Panc1 (cell line): Measurements from ENCODE around the gene DHRS3. TPM values are rescaled to one million over a fixed set of nuclear protein-coding genes. Genes with fewer than 3 reads are reported as not detected.
"Not testable (repeated sequence)": the region's sequence is repeated elsewhere in the genome, so short reads cannot be mapped to it uniquely, and the experiment has no call there.

Source experiments
- ATAC-seq: fragments of 200-7000 bp; cut with Tn5 transposase; 2 replicates; pipeline ENCODE4 v1.9.1; 2020; ENCODE audit warnings: mild to moderate bottlenecking, moderate library complexity
- BruUV-seq: library from RNA; stranded (reverse); fragments of 400-500 nt; replicated peaks from 2 replicates; lab custom pipeline; 2021; lab: Mats Ljungman, UMichigan
- CTCF ChIA-PET: fragments of 300-600 bp; sonication (Branson Sonifier 250); formaldehyde crosslinking; loops from one replicate; lab custom pipeline; 2022; ENCODE audit warnings: antibody characterized with exemption; lab: Charles Lee
- POLR2A ChIA-PET: fragments of 300-600 bp; sonication (Branson Sonifier 250); formaldehyde crosslinking; loops from one replicate; lab custom pipeline; 2022; ENCODE audit warnings: antibody characterized with exemption; lab: Charles Lee
- DNase-seq: peaks from one replicate; pipeline ENCODE4 v3.0.0-alpha.2; 2010; ENCODE audit warnings: low read depth, low spot score
- H3K27ac ChIP-seq: 2 replicates; pipeline ENCODE4 v1.5.1; 2011; ENCODE audit warnings: mild to moderate bottlenecking, low read length, inconsistent platforms
- H3K27me3 ChIP-seq: fragments of 200-500 bp; sonication (Bioruptor generic); 2 replicates; pipeline ENCODE4 v1.6.0; 2014; ENCODE audit warnings: low read length, inconsistent platforms; ENCODE audit not compliant: control insufficient read depth, insufficient read depth
- H3K36me3 ChIP-seq: fragments of 200-500 bp; sonication (Bioruptor generic); 2 replicates; pipeline ENCODE4 v1.5.1; 2014; ENCODE audit warnings: inconsistent platforms, mild to moderate bottlenecking, low read length, moderate library complexity; ENCODE audit not compliant: control insufficient read depth, insufficient read depth
- H3K4me1 ChIP-seq: 2 replicates; pipeline ENCODE4 v1.5.1; 2011; ENCODE audit warnings: inconsistent platforms, mild to moderate bottlenecking, low read length, moderate library complexity; ENCODE audit not compliant: control insufficient read depth, insufficient read depth
- H3K4me3 ChIP-seq, 2 experiments: 2 replicates each; pipeline ENCODE4 v1.5.1; 2011 to 2012; ENCODE audit warnings: low read depth in 2 of 2, low read length in 2 of 2, mild to moderate bottlenecking in 2 of 2, inconsistent platforms in 1 of 2, moderate library complexity in 1 of 2
- H3K9me3 ChIP-seq: fragments of 200-500 bp; sonication (Bioruptor generic); 2 replicates; pipeline ENCODE4 v1.5.1; 2014; ENCODE audit warnings: low read depth, mild to moderate bottlenecking, inconsistent platforms, low read length, moderate library complexity; ENCODE audit not compliant: control insufficient read depth, insufficient read depth
- POLR2AphosphoS5 ChIP-seq: IDR thresholded peaks from 2 replicates; pipeline ENCODE4 v1.6.1; 2012; ENCODE audit warnings: mild to moderate bottlenecking, low read depth, low read length, moderate library complexity
- SIN3A ChIP-seq: IDR thresholded peaks from 2 replicates; pipeline ENCODE4 v1.6.1; 2012; ENCODE audit warnings: low read depth, mild to moderate bottlenecking, low read length, moderate library complexity, borderline replicate concordance; ENCODE audit not compliant: insufficient read depth
- TCF7L2 ChIP-seq: IDR thresholded peaks from 2 replicates; pipeline ENCODE4 v1.6.1; 2011; ENCODE audit warnings: mild to moderate bottlenecking, low read depth, low read length, inconsistent platforms
- in situ Hi-C: cut with HindIII; loops from 2 replicates; pipeline ENCODE4 v1.10.0; 2016; ENCODE audit warnings: low sequenced_read_pairs, low pct_unique_long_range_greater_than_20kb
- intact Hi-C: fragments of 100-400 bp; cut with micrococcal nuclease; formaldehyde crosslinking; loops from one replicate; pipeline ENCODE4 v1.10.0; 2022; ENCODE audit not compliant: unreplicated experiment
- total RNA-seq: library from RNA; stranded (reverse); gene quantifications from one replicate; pipeline ENCODE4 v1.2.1, GENCODE V29; 2021; ENCODE audit not compliant: unreplicated experiment
- TF ChIP-seq, protein P1 (sequence below): fragments of 450-650 bp; IDR thresholded peaks from 2 replicates; pipeline ENCODE4 v1.5.1; 2017; ENCODE audit warnings: mild to moderate bottlenecking
- TF ChIP-seq, protein P2 (sequence below), 2 experiments: IDR thresholded peaks; 2 replicates each; pipeline ENCODE4 v1.6.1; 2011 to 2012; ENCODE audit warnings: low read depth in 2 of 2, control low read depth in 1 of 2, low read length in 1 of 2, mild to moderate bottlenecking in 1 of 2, moderate library complexity in 1 of 2; ENCODE audit not compliant: insufficient read depth in 1 of 2

Gene DHRS3
- total RNA-seq, 1 experiment from 2014 or later = 113 TPM

DNA sequence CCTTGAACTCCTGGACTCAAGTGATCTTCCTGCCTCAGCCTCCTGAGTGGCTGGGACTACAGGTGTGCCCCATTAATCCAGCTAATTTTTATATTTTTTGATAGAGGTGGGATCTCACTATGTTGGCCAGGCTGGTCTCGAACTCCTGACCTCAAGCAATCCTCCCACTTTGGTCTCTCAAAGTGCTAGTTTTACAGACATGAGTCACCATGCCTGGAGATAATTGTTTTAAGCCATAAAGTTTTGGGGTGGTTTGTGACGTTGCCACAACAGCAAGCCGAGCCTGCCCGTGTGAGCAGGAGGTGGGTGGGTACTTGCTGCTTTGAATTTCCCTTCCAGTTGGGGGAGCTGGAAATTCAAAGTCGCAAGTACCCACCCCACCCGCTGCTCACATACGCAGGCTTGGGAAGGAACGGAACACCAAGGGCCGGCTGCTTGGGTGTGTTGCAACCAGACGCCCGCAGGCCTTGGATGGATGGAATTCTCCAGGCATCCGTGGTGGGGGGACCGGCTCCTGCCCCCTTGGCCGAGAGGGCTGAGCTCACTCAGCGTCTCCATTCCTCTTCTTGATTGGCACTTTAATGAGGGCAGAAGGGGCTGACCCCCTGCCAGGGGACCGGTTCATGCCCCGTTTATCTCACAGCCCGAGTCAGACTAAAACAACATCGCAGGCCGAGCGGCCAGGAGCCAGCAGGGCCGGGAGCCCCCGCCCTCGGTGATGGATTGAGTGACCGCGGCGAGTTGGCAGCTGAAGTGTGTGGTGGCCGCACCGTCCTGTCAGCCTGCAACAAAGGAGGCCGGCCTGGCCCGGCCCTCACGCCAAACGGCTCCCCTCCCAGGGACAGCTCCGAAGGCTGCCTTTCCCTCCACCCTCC lies 78.1 kb downstream of the DHRS3 start:
- Histone ChIP-seq H3K27me3 (no peaks in the 10 kb centered on the region), H3K27ac (peak overlapping the region; percentile 89), H3K36me3 (no peaks in the 10 kb centered on the region), H3K9me3 (no peaks in the 10 kb centered on the region), H3K4me1 (peaks cover 45% of the 10 kb centered on the region), H3K4me3 (no peak overlapping the region)
- intact Hi-C loops = no loop called here
- TF ChIP-seq TCF7L2 (peak; percentile 83), POLR2AphosphoS5 (peak; percentile 39; the same call in 1 of the 2 replicates)
- TF ChIP-seq, protein P1, sequence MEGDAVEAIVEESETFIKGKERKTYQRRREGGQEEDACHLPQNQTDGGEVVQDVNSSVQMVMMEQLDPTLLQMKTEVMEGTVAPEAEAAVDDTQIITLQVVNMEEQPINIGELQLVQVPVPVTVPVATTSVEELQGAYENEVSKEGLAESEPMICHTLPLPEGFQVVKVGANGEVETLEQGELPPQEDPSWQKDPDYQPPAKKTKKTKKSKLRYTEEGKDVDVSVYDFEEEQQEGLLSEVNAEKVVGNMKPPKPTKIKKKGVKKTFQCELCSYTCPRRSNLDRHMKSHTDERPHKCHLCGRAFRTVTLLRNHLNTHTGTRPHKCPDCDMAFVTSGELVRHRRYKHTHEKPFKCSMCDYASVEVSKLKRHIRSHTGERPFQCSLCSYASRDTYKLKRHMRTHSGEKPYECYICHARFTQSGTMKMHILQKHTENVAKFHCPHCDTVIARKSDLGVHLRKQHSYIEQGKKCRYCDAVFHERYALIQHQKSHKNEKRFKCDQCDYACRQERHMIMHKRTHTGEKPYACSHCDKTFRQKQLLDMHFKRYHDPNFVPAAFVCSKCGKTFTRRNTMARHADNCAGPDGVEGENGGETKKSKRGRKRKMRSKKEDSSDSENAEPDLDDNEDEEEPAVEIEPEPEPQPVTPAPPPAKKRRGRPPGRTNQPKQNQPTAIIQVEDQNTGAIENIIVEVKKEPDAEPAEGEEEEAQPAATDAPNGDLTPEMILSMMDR = no peak
- ChIA-PET POLR2A (no interaction called here), CTCF (no interaction called here)
- DNase-seq (no peak), ATAC-seq (peak; percentile 75)
- in situ Hi-C loops = no loop called here
- no TSS peak for BruUV-seq

DNA sequence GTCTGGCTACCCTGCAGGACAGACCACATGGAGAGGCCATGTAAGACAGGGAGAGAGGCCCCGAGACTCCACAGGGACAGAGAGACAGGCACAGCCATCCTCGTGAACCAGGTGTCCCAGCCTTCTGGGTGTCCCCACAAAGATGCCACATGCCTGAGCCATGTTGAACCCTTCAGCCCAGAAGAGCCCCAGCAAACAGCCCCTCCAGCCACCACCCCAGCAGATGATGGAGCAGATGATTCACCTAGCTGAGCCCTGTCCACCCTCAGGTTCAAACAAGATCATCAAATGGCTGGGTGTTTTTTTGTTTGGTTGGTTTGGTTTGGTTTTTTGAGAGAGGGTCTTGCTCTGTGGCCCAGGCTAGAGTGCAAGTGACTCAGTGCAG lies 78.7 kb downstream of the DHRS3 start:
- Histone ChIP-seq H3K27ac (peak overlapping the region; percentile 89), H3K36me3 (no peaks in the 10 kb centered on the region), H3K9me3 (no peaks in the 10 kb centered on the region), H3K27me3 (no peaks in the 10 kb centered on the region), H3K4me3 (no peak overlapping the region), H3K4me1 (peaks cover 40% of the 10 kb centered on the region)
- ChIA-PET CTCF (no interaction called here), POLR2A (no interaction called here)
- intact Hi-C loops = no loop called here
- no peak for ATAC-seq
- no TSS peak for BruUV-seq
- in situ Hi-C loops = no loop called here
- no peak for TF ChIP-seq SIN3A
- TF ChIP-seq, protein P2, sequence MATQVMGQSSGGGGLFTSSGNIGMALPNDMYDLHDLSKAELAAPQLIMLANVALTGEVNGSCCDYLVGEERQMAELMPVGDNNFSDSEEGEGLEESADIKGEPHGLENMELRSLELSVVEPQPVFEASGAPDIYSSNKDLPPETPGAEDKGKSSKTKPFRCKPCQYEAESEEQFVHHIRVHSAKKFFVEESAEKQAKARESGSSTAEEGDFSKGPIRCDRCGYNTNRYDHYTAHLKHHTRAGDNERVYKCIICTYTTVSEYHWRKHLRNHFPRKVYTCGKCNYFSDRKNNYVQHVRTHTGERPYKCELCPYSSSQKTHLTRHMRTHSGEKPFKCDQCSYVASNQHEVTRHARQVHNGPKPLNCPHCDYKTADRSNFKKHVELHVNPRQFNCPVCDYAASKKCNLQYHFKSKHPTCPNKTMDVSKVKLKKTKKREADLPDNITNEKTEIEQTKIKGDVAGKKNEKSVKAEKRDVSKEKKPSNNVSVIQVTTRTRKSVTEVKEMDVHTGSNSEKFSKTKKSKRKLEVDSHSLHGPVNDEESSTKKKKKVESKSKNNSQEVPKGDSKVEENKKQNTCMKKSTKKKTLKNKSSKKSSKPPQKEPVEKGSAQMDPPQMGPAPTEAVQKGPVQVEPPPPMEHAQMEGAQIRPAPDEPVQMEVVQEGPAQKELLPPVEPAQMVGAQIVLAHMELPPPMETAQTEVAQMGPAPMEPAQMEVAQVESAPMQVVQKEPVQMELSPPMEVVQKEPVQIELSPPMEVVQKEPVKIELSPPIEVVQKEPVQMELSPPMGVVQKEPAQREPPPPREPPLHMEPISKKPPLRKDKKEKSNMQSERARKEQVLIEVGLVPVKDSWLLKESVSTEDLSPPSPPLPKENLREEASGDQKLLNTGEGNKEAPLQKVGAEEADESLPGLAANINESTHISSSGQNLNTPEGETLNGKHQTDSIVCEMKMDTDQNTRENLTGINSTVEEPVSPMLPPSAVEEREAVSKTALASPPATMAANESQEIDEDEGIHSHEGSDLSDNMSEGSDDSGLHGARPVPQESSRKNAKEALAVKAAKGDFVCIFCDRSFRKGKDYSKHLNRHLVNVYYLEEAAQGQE (IDR thresholded peaks at IDR 0.05; ENCODE audit: insufficient read depth in 1 of 2, low read depth in 2 of 2, low read length in 1 of 2) = no peak
- DNase-seq = no peak

DNA sequence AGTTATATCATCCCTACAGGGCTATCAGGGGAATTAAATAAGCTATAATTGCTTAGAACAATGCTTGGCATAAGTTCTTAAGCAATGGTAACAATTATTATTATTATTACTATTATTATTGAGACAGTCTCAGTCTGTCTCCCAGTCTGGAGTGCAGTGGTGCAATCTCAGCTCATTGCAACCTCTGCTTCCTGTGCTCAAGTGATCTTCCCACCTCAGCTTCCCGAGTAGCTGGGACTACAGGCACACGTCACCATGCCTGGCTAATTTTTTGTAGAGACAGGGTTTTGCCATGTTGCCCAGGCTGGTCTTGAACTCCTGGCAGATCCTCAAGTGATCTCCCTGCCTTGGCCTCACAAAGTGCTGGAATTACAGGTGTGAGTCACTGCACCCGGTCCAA lies 79.5 kb downstream of the DHRS3 start:
- intact Hi-C loops, ATAC-seq, H3K9me3 ChIP-seq, CTCF ChIA-PET, DNase-seq, BruUV-seq, H3K4me3 ChIP-seq, POLR2A ChIA-PET, H3K36me3 ChIP-seq, in situ Hi-C loops, H3K27me3 ChIP-seq: not testable (repeated sequence)
- H3K4me1 ChIP-seq = peaks cover 33% of the 10 kb centered on the region
- H3K27ac ChIP-seq = peak overlapping the region; percentile 85
